HepG2 (cell line): Measurements from ENCODE around the gene DACH2. TPM values are rescaled to one million over a fixed set of nuclear protein-coding genes. Genes with fewer than 3 reads are reported as not detected.

Source experiments
- ATAC-seq: fragments of 200-7000 bp; cut with Tn5 transposase; 3 replicates; pipeline ENCODE4 v1.9.1; 2020; ENCODE audit warnings: mild to moderate bottlenecking, moderate library complexity
- BruUV-seq: library from RNA; stranded (reverse); fragments of 400-500 nt; replicated peaks from 2 replicates; lab custom pipeline; 2021; lab: Mats Ljungman, UMichigan
- CTCF ChIA-PET: fragments of 300-600 bp; formaldehyde crosslinking; extraction: SDS; loops from one replicate; lab custom pipeline; 2021; ENCODE audit warnings: low total read pairs, inconsistent platforms, low intra/inter-chr PET ratio; lab: Yijun Ruan, JAX
- POLR2A ChIA-PET: fragments of 350-600 bp; sonication (Branson Sonifier 250); formaldehyde crosslinking; loops from one replicate; lab custom pipeline; 2020; ENCODE audit warnings: antibody characterized with exemption, inconsistent platforms; lab: Yijun Ruan, JAX
- DNase-seq: peaks from one replicate; pipeline ENCODE4 v3.0.0-alpha.2; 2015; ENCODE audit warnings: low spot score
- FAIRE-seq: peaks from 3 replicates; lab custom pipeline; 2011; peaks lifted over from hg19 to GRCh38; lab: Jason Lieb, UNC
- H2AFZ ChIP-seq: one replicate; pipeline ENCODE4 v1.6.1; 2011; ENCODE audit warnings: low read length, inconsistent platforms
- H3K27ac ChIP-seq: fragments of 300-600 bp; 3 replicates; pipeline ENCODE4 v1.8.0; 2011; ENCODE audit warnings: mixed run types, mild to moderate bottlenecking, mixed read lengths, low read length, inconsistent platforms; ENCODE audit not compliant: insufficient read depth; ENCODE audit errors: extremely low read length
- H3K27me3 ChIP-seq, 2 experiments: fragments of 200-600 bp in 1 of 2; 2 replicates in 1 of 2; 3 replicates in 1 of 2; pipeline versions ENCODE4 v1.6.0 to v1.8.0; 2011; ENCODE audit warnings: low read length in 2 of 2, mild to moderate bottlenecking in 2 of 2, moderate library complexity in 2 of 2, inconsistent platforms in 1 of 2; ENCODE audit not compliant: insufficient read depth in 2 of 2, control insufficient read depth in 1 of 2
- H3K36me3 ChIP-seq, 2 experiments: fragments of 200-600 bp in 1 of 2; replicated peaks in 1 of 2; 2 replicates in 1 of 2; 3 replicates in 1 of 2; pipeline versions ENCODE4 v1.5.1 to v1.8.0; 2011; ENCODE audit warnings: low read length in 2 of 2, inconsistent platforms in 1 of 2; ENCODE audit not compliant: insufficient read depth in 2 of 2, control insufficient read depth in 1 of 2
- H3K4me1 ChIP-seq: 2 replicates; pipeline ENCODE4 v1.5.1; 2012; ENCODE audit warnings: low read length, inconsistent platforms; ENCODE audit not compliant: insufficient read depth
- H3K4me2 ChIP-seq: 2 replicates; pipeline ENCODE4 v1.6.0; 2011; ENCODE audit warnings: low read depth, low read length, inconsistent platforms
- H3K4me3 ChIP-seq, 3 experiments: fragments of 200-600 bp in 1 of 3; sonication (generic), shearing (Covaris generic) in 1 of 3; replicated peaks in 1 of 3; 2 replicates each; pipeline ENCODE4 v1.5.1; 2011 to 2016; ENCODE audit warnings: low read length in 3 of 3, inconsistent platforms in 2 of 3, low read depth in 2 of 3, mild to moderate bottlenecking in 2 of 3, control low read depth in 1 of 3, mixed read lengths in 1 of 3; ENCODE audit not compliant: insufficient read depth in 1 of 3
- H3K79me2 ChIP-seq: one replicate; pipeline ENCODE4 v1.6.1; 2011; ENCODE audit warnings: low read length, inconsistent platforms; ENCODE audit not compliant: insufficient read depth
- H3K9ac ChIP-seq: 2 replicates; pipeline ENCODE4 v1.6.0; 2011; ENCODE audit warnings: mild to moderate bottlenecking, low read depth, low read length, inconsistent platforms; ENCODE audit not compliant: insufficient read depth
- H3K9me3 ChIP-seq: 2 replicates; pipeline ENCODE4 v1.5.1; 2012; ENCODE audit warnings: mild to moderate bottlenecking, low read length
- H4K20me1 ChIP-seq: 2 replicates; pipeline ENCODE4 v1.6.0; 2011; ENCODE audit warnings: inconsistent platforms, mild to moderate bottlenecking, low read length, moderate library complexity; ENCODE audit not compliant: insufficient read depth
- U2AF2 ChIP-seq: fragments of 200-400 bp; formaldehyde crosslinking; IDR thresholded peaks from 2 replicates; pipeline ENCODE4 v1.6.1; 2017; ENCODE audit warnings: low read depth, mild to moderate bottlenecking, low read length
- ZBTB1 ChIP-seq: sonication (generic); formaldehyde crosslinking; IDR thresholded peaks from 2 replicates; pipeline ENCODE4 v1.4.0; 2020; ENCODE audit warnings: missing genetic modification reagents, borderline replicate concordance
- ZFY ChIP-seq: sonication (generic); formaldehyde crosslinking; IDR thresholded peaks from 2 replicates; pipeline ENCODE4 v1.4.0; 2020; ENCODE audit warnings: missing genetic modification reagents
- ZNF296 ChIP-seq: sonication (generic); formaldehyde crosslinking; conservative IDR thresholded peaks from 2 replicates; pipeline ENCODE4 v1.5.0; 2020; ENCODE audit warnings: mild to moderate bottlenecking, missing genetic modification reagents
- ZNF34 ChIP-seq: sonication (generic); formaldehyde crosslinking; IDR thresholded peaks from 2 replicates; pipeline ENCODE4 v1.4.0; 2020; ENCODE audit warnings: mild to moderate bottlenecking, missing genetic modification reagents, borderline replicate concordance
- ZNF720 ChIP-seq: sonication (generic); formaldehyde crosslinking; IDR thresholded peaks from 2 replicates; pipeline ENCODE4 v1.4.0; 2020; ENCODE audit warnings: missing genetic modification reagents
- ZNF792 ChIP-seq: IDR thresholded peaks from 2 replicates; pipeline ENCODE4 v1.6.1; 2016
- WGBS: methylation state at CpG from one replicate; pipeline ENCODE4 v1.1.6; 2017; ENCODE audit warnings: low lambda C conversion rate; 5-methylcytosine and 5-hydroxymethylcytosine counted together
- in situ Hi-C: cut with HindIII; loops from 2 replicates; pipeline ENCODE4 v1.10.0; 2017; ENCODE audit warnings: low pct_unique_long_range_greater_than_20kb; ENCODE audit not compliant: extremely low pct_ligation_motif_present
- intact Hi-C: fragments of 100-400 bp; cut with micrococcal nuclease; formaldehyde crosslinking; loops from one replicate; pipeline ENCODE4 v1.10.0; 2022; ENCODE audit not compliant: unreplicated experiment
- polyA plus RNA-seq, 8 experiments: library from polyadenylated mRNA; depleted of rRNA in 3 of 8; stranded (reverse) in 7 of 8; unstranded in 1 of 8; fragments of >200 nt; fragmentation: Illumina TruSeq in 4 of 8; extraction: Trizol in 4 of 8; gene quantifications; 2 replicates each; pipeline versions ENCODE4 v1.2.1 to v1.2.3, GENCODE V29; 2011 to 2016; ENCODE audit warnings: low read depth in 4 of 8, missing spikeins in 1 of 8, mixed read lengths in 1 of 8; ENCODE audit not compliant: insufficient read depth in 1 of 8
- total RNA-seq, 5 experiments: library from RNA; depleted of rRNA; stranded (reverse); fragments of >200 nt; fragmentation: Illumina TruSeq; extraction: Trizol; gene quantifications; 2 replicates each; pipeline ENCODE4 v1.2.3, GENCODE V29; 2016; ENCODE audit warnings: low read depth in 1 of 5
- TF ChIP-seq, protein P1 (sequence below): sonication (generic); formaldehyde crosslinking; IDR thresholded peaks from 2 replicates; pipeline ENCODE4 v1.4.0; 2020; ENCODE audit warnings: missing genetic modification reagents, mild to moderate bottlenecking, borderline replicate concordance
- TF ChIP-seq, protein P2 (sequence below): conservative IDR thresholded peaks from 2 replicates; pipeline ENCODE4 v1.6.1; 2018; ENCODE audit warnings: missing genetic modification reagents

The DACH2 gene
- total and polyA plus RNA-seq, 2 of the 13 experiments (the other 11 are each of a cell fraction or from before 2014, with no cell fraction given), result not detected

DNA sequence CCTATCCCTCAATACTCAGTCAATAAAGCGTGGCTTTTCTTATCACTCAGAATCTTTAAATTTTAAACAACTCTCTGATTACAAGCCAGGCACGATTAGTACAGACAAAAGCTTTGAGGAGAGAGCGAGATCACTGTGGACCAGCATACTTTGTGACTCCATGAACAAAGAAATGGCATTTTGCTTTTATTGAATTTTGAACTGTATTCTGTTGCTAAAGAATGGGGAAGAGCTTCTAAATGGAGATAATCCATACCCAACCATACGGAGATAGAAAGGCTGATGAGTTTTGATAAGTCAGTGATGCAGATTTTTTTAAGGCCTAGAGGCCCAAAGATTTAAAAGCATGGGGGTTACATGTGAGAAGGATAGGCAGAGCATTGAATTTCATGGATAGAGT lies 259.1 kb downstream of the DACH2 start (continued):
- TF ChIP-seq ZNF296 (CRISPR knock-in tag), result no peak

DNA sequence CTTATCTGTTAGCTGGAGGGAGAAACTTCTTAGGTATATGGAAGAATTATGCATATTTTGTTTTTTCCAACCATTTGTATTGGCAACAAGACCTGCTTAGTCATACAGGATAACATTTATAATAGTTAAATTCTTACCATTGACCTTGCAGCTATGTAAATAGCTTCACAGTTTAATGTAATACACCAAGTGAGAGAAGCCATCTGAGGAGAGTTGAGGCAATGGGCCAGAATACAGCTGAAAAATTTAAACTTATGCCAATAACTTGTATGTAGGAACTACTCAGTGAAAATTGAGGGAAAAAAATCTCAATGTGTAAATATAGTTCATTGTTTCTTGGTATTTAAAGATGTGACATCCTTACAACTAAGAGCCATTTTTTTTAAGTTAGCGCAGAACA lies 273.5 kb downstream of the DACH2 start:
- no peaks in the 10 kb centered on the region for H4K20me1 ChIP-seq
- no TSS peak for BruUV-seq
- in situ Hi-C loops, result no loop called here
- intact Hi-C loops, result no loop called here
- TF ChIP-seq ZNF720 (no peak), ZNF34 (CRISPR knock-in tag) (no peak), U2AF2 (no peak), ZFY (CRISPR knock-in tag) (no peak), ZBTB1 (CRISPR knock-in tag) (no peak), ZNF792 (no peak)
- TF ChIP-seq, protein P1, sequence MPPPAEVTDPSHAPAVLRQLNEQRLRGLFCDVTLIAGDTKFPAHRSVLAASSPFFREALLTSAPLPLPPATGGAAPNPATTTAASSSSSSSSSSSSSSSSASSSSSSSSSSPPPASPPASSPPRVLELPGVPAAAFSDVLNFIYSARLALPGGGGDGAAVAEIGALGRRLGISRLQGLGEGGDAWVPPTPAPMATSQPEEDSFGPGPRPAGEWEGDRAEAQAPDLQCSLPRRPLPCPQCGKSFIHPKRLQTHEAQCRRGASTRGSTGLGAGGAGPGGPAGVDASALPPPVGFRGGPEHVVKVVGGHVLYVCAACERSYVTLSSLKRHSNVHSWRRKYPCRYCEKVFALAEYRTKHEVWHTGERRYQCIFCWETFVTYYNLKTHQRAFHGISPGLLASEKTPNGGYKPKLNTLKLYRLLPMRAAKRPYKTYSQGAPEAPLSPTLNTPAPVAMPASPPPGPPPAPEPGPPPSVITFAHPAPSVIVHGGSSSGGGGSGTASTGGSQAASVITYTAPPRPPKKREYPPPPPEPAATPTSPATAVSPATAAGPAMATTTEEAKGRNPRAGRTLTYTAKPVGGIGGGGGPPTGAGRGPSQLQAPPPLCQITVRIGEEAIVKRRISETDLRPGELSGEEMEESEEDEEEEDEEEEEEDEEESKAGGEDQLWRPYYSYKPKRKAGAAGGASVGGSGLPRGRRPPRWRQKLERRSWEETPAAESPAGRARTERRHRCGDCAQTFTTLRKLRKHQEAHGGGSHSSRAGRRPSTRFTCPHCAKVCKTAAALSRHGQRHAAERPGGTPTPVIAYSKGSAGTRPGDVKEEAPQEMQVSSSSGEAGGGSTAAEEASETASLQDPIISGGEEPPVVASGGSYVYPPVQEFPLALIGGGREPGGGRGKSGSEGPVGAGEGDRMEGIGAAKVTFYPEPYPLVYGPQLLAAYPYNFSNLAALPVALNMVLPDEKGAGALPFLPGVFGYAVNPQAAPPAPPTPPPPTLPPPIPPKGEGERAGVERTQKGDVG (CRISPR knock-in tag), result no peak
- TF ChIP-seq, protein P2, sequence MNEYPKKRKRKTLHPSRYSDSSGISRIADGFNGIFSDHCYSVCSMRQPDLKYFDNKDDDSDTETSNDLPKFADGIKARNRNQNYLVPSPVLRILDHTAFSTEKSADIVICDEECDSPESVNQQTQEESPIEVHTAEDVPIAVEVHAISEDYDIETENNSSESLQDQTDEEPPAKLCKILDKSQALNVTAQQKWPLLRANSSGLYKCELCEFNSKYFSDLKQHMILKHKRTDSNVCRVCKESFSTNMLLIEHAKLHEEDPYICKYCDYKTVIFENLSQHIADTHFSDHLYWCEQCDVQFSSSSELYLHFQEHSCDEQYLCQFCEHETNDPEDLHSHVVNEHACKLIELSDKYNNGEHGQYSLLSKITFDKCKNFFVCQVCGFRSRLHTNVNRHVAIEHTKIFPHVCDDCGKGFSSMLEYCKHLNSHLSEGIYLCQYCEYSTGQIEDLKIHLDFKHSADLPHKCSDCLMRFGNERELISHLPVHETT (CRISPR knock-in tag), result no peak
- H3K4me3 ChIP-seq, result no peak overlapping the region
- no peak for DNase-seq
- H3K27ac ChIP-seq, result no peak overlapping the region
- no peaks in the 10 kb centered on the region for H3K36me3 ChIP-seq
- no peak overlapping the region for H2AFZ ChIP-seq
- ChIA-PET POLR2A (no interaction called here), CTCF (no interaction called here)
- no peak for ATAC-seq
- H3K9ac ChIP-seq, result no peak overlapping the region
- H3K4me2 ChIP-seq, result no peak overlapping the region
- no peak for FAIRE-seq
- H3K27me3 ChIP-seq, result no peaks in the 10 kb centered on the region
- no peaks in the 10 kb centered on the region for H3K4me1 ChIP-seq
- H3K79me2 ChIP-seq, result no peaks in the 10 kb centered on the region
- WGBS, result 0% methylated on average over 1 of the region's 1 CpG
- H3K9me3 ChIP-seq, result no peaks in the 10 kb centered on the region
